ENCODE data around the gene PLVAP. TPM values are rescaled to one million over a fixed set of nuclear protein-coding genes. Genes with fewer than 3 reads are reported as not detected.

PLVAP gene
- total RNA-seq, 4 donors from 2014 or later, result 10.5 to 62.7 (median 18.7) TPM

GRCh38 chr19:17341845-17342244, 35.3 kb downstream of the PLVAP start:
- no peaks in the 10 kb centered on the region for H3K9me3 ChIP-seq
- TF ChIP-seq POLR2A (IDR thresholded peaks at IDR 0.05) (no peak), CTCF (IDR thresholded peaks at IDR 0.05) (no peak)
- peaks cover 0 to 15% (median 6%) of the 10 kb centered on the region in 4 donors for H3K4me1 ChIP-seq
- no peak overlapping the region for H3K4me3 ChIP-seq
- H3K27me3 ChIP-seq, result no peaks in the 10 kb centered on the region
- H3K36me3 ChIP-seq, result no peaks in the 10 kb centered on the region
- DNase-seq, result no peak
- no peak overlapping the region for H3K27ac ChIP-seq

- no peak overlapping the region for H3K27ac ChIP-seq
- DNase-seq, result no peak
These were observed 35.8 kb downstream of the PLVAP start for GRCh38 chr19:17341386-17341785.

GRCh38 chr19:17340871-17341357, 36.2 kb downstream of the PLVAP start:
- H3K4me3 ChIP-seq, result peak overlapping the region in 1 of 4 donors; percentile 38
- DNase-seq, result no peak
- peaks cover 0 to 10% (median 6%) of the 10 kb centered on the region in 4 donors for H3K4me1 ChIP-seq
- H3K9me3 ChIP-seq, result no peaks in the 10 kb centered on the region
- no peaks in the 10 kb centered on the region for H3K36me3 ChIP-seq
- peak overlapping the region in 1 of 4 donors; percentile 59 for H3K27ac ChIP-seq
- TF ChIP-seq CTCF (IDR thresholded peaks at IDR 0.05) (no peak), POLR2A (IDR thresholded peaks at IDR 0.05) (no peak)
- no peaks in the 10 kb centered on the region for H3K27me3 ChIP-seq

More at GRCh38 chr19:17341386-17341785, 35.8 kb downstream of the PLVAP start:
- Histone ChIP-seq H3K36me3 (no peaks in the 10 kb centered on the region), H3K4me1 (peaks cover 0 to 11% (median 6%) of the 10 kb centered on the region in 4 donors), H3K4me3 (no peak overlapping the region), H3K9me3 (no peaks in the 10 kb centered on the region), H3K27me3 (no peaks in the 10 kb centered on the region)
- no peak for TF ChIP-seq POLR2A (IDR thresholded peaks at IDR 0.05)
- no peak for TF ChIP-seq CTCF (IDR thresholded peaks at IDR 0.05)

- Histone ChIP-seq H3K27me3 (no peaks in the 10 kb centered on the region), H3K4me1 (peaks cover under 1 to 15% (median 6%) of the 10 kb centered on the region in 4 donors), H3K4me3 (peak overlapping the region in 1 of 4 donors; percentile 38), H3K36me3 (no peaks in the 10 kb centered on the region), H3K27ac (peak overlapping the region in 1 of 4 donors; percentile 59), H3K9me3 (no peaks in the 10 kb centered on the region)
- peak in 2 of 3 donors; percentile 87 to 90 for DNase-seq
- peak in 3 of 6 experiments; percentile 42 to 48 (median 44) for TF ChIP-seq CTCF (IDR thresholded peaks at IDR 0.05)
- no peak for TF ChIP-seq POLR2A (IDR thresholded peaks at IDR 0.05)
These were observed 36.8 kb downstream of the PLVAP start for GRCh38 chr19:17340302-17340870.

- H3K4me1 ChIP-seq, result peaks cover 4 to 21% (median 8%) of the 10 kb centered on the region in 4 donors
- no peak for DNase-seq
- no peaks in the 10 kb centered on the region for H3K9me3 ChIP-seq
- no peaks in the 10 kb centered on the region for H3K36me3 ChIP-seq
- no peak overlapping the region for H3K4me3 ChIP-seq
- TF ChIP-seq POLR2A (IDR thresholded peaks at IDR 0.05), result no peak
- TF ChIP-seq CTCF (IDR thresholded peaks at IDR 0.05), result no peak
- no peaks in the 10 kb centered on the region for H3K27me3 ChIP-seq
- no peak overlapping the region for H3K27ac ChIP-seq
These were observed 37.9 kb downstream of the PLVAP start for GRCh38 chr19:17339088-17339741.

Data from Peyer's patch (tissue), 4 donors.